HG02678 (cell line): ENCODE data around the gene CFAP58.
A peak's percentile ranks its signal among the peaks of the same experiment; 100 is the strongest.

Experiments used
- ATAC-seq: cut with Tn5 transposase; IDR thresholded peaks from one replicate; pipeline ENCODE4 v1.9.1; 2021; ENCODE audit warnings: mild to moderate bottlenecking, moderate library complexity; ENCODE audit not compliant: unreplicated experiment

The CFAP58 gene, protein sequence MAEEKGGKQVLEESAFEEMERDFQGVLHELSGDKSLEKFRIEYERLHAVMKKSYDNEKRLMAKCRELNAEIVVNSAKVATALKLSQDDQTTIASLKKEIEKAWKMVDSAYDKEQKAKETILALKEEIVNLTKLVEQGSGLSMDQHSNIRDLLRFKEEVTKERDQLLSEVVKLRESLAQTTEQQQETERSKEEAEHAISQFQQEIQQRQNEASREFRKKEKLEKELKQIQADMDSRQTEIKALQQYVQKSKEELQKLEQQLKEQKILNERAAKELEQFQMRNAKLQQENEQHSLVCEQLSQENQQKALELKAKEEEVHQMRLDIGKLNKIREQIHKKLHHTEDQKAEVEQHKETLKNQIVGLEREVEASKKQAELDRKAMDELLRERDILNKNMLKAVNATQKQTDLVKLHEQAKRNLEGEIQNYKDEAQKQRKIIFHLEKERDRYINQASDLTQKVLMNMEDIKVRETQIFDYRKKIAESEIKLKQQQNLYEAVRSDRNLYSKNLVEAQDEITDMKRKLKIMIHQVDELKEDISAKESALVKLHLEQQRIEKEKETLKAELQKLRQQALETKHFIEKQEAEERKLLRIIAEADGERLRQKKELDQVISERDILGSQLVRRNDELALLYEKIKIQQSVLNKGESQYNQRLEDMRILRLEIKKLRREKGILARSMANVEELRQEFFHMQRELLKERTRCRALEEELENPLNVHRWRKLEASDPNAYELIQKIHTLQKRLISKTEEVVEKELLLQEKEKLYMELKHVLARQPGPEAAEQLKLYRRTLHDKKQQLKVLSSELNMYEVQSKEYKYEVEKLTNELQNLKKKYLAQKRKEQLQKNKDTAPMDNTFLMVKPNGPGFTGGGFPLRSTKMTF

DNA sequence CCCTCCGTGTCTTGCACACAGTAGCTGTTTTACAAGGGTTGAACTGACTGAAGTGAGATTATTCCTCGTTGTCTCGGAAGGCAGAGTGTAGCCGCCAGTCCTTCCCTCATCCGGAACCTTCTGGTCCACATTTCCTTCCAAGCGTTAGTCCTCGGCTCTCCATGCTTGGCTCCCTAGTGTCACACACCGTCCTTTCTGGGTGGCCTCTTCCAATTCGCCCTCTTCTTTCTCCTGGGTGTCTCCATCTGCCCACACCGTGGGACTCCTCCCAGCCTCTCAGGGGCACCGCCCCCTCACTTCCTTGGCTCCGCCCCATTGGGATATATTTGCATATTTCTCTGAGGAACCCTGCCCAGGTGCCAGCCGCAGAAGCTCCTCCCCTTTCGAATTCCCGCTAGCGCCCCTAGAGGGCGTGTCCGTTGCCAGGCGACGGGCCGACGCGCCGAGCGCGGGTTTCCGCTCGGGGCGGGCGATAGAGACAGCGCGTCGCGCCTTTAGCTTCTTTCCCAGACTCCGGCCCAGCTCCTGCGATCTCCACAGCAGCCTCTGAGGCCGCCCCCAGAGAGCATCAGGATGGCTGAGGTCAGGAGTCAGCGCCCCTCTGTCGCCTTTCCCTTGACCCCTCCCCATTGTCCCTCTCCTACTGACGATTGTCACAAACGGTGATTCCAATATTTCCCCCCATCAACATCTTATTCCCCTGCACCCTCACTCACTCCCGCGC is at the start of gene CFAP58:
Gene CFAP58 (plus strand): TSS at position 509 of the 724 bp plus-strand sequence. CDS start 65 bp downstream, at position 574.
- peak; percentile 59 for ATAC-seq

GRCh38 chr10:104304356-104304745 is 49.3 kb upstream of the CFAP58 start:
- ATAC-seq: no peak

DNA sequence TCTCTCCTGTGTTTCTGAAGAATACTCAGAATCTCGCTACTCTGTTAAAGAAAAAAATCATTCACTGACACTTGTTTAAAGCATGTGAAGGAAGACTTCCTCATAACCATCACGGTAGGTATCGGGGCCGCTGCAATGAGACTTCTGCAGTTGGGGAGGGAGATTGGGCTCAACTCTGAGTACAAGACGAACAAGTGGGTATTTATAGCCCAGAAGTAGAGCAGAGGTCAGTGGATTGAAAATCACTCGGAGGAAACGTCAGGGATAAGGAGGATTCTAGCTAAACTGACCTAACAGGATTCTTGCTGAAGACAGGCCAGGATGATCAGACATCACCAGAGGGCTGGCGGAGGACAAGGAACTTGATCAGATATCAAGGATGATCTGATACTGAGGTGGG is 48.7 kb upstream of the CFAP58 start:
- ATAC-seq: no peak

DNA sequence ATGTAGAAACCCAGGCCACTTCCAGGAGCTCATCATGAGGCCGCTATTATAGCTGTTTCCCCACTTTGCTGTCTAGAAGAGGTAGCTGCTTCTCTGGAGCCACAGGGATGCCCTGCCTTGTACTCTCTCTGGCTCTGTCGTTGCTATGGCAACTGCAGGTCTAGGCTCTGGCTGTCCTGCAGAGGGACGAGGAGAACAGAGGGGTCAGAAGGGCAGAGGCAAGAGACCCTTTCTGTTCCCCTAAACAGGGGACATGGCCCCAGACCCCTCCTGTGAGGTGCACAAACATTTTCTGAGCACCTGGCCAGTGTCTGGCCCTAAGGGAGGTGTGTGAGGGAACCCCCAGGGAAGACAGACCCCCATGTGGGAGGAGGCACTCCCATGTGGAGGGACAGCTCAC is 46.7 kb upstream of the CFAP58 start:
- ATAC-seq: no peak

GRCh38 chr10:104307576-104308438 is 45.8 kb upstream of the CFAP58 start:
- no peak for ATAC-seq

DNA sequence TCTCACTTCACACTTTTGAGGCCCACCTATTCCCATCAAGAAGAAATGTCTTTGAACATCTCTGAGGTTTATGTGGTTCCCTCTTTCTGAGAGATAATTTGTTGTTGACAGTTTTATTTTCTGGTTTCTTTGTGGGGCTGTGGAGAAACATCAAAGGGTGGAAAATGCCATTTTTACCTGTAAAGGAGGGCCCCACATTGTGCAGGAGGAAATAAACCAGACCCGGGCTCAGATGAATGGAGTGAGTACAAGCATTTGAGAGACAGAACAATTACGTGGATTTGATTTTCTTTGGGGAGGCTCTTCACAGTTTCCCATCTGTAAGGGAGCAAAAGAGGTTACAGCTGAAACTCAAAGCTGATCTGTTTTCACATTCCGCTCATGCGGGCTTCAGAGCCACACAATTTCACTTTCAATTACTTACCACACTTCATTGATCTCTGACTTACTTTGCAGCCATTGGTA is 45.2 kb upstream of the CFAP58 start:
- peak; percentile 84 for ATAC-seq

DNA sequence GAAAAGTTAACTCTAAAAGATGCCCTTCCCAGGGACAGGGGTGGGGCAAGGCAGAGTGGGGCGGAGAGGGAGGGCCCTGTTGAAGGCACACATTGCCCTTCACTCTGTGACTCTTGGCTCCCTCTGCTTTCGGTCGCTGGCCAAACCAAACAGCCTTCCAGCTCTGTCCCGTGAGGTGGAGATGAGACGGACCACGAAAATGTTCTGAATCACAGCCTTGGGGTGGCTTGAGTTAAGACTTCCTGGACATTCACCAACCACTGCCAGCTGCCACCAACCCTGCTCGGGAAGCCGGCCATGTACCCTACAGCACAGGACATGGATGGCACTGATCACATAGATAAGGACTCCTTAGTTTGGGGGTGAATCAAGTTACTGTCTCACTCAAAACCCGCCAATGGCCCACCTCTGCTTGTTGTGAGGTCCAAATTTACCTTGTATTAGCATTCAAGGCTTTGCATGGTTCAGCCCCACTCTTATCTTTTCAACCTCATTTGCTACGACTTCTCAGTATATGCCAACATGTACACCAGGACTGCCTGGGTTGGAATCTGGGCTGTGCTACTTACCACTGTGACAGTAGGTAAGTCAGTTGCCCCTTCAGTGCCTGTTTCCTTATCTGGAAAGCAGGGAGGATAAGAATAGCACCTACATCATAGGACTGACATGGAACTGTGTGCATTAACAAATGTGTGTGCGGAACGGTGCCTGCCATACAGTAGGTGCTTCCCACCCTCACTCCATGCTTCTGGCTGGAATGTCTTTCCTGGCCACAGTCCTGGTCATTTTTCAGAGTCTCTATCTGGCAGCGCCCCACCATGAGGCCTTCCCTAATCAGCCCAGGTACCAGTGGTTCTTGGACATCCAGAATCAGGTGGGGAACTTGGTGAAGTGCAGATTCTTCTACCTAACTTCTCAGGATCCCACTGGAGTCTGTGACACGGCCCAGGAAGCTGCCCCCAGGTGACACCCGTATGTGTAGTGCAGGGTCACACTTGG is 43.4 kb upstream of the CFAP58 start:
- ATAC-seq: no peak

DNA sequence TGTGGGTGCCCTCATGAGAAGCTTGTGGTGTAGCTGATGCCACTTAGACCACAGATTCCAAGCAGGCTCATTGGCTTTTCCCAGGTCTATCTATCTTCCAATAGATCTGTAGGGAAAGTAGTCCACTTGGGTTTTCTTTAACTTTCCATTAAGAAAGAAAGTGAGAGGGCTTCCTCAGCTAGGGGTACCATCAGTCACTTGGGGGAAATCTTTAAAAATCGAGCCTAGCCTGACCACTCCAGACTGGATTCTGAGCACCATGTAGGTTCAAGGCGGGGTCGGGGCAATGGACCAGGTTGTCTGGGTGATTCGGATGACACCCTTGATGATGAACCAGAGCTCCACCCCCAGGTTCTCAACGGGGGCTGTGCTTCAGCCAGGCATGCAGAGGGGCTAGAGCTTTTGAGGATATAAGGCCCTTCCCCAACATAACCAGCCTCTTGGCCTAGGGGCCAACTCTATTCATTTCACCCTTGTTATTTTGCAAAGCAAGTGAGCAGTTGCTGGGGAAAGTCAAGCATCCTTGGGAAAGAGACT is 42.4 kb upstream of the CFAP58 start:
- ATAC-seq: no peak

DNA sequence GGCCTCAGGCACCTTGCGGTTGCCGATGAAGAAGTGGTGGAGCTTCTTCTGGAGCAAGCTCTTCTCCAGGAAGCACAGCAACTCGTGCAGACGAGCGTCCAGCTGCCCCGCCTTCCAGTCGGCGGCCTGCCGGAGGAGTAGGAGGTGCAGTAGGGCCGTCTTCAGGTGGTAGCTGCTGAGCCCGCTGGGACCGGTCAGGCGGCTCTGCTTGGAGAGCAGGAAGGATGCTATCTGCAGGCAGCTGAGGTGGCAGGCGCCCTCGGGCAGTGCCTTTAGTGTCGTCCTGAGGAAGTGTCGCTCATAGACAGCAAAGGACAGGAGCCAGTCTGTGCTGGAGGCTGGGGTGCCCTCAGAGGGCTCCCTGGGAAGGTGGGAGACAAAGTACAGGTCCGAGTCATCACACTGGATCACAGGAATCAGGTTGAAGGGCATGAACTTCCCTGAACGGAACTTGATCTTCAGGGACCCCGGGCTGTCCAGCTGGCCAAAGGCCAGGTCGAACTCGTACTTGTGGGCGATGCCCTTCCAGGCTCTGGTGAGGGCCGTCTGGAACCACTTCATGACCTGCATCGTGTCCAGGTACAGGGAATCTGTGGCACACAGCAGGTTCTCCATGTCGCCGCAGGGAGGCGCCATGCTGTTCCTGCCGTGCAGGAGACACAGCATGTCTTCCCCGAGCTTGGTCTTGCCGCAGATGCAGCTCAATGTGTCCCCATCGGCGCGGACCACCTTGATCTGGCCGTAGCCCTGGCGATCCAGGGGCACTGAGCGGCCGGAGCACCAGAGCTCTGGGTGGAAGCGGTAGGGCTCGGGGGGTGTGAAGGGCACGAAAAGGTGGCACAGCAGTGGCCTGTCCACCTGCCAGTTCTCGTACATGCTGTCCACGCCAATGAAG is 38.8 kb upstream of the CFAP58 start:
- no peak for ATAC-seq

GRCh38 chr10:104315486-104315921 is 38.1 kb upstream of the CFAP58 start:
- ATAC-seq: no peak

DNA sequence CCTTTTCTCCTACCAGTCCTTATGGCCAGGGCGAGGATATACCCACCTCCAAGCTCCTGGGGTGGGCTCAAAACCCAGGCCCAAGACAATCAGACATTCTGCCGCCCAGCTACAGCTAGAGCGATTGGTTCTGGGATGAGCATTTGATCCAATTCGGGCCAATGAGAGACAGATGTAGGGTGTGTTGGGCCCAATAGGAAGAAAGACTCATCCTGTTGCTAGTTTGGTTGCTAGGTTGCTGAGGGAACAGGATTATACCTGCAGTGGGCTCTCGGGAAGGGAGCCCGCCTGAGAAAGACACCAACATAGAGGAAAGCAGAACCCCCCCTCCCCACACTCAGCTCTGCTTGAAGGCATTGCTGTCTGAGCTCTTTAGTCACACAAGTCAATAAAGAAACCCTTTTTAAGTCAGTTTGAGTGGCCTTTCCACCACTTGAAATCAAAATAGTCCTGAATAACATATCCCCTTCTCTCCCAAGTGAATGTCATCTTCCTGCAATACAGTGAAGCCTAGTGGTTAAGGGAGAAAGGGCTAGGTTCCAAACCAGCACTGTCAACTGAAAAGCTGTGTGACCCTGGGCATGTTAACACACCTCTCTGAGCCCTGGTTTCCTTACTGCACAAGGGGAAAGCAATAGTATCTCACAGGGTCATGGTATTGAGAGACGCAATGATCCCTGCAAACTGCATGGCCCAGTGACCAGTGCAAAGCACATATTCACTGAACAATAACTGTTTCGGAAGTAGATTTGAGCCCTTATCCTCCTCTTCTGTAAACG is 37.1 kb upstream of the CFAP58 start:
- no peak for ATAC-seq

DNA sequence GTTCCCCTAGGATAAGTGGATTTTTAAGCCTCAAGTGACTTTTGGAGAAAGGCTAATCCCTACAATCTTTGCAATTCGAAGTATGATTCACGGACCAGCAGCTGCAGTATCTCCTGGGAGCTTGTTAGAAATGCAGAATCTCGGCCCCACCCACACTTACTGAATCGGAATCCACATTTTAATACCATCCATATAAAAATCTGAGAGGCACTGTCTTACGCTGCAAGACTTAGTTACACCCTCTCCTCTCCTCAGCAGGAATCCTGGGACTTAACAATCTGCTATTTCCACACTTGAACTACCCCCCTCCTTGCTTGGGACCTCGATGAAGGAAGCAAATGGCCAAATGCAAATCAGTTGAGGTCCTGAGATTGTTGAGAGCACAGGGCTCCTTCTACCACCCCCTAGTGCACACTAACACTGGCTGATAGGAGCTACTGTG is 36.3 kb upstream of the CFAP58 start:
- no peak for ATAC-seq

DNA sequence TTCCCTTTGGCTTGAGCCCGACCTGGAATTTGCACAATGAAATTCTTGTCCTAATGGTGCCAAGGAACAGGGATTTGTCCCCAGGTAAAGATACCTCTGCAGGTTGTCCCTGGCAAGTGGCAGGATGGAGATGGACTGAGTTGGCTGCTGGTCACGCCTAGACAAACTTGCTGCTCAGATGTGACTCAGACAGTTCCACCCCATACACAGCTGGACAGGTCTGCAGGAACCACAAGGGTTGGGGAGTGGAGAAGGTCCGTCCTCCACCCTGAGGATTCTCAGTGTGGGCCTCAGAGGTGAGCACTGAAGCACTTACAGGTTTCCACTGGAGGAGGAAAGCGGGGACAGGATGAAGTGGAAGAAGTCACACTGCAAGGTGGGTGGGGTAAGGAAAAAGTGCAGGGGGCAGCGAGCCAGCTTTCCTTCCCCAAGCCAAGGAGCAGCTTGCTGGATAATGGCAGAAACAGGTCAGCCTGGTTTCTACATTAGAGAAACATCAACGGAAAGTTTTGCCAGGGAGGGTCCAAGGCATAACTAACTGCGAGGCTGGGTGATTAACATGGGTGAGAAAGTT is 35.8 kb upstream of the CFAP58 start:
- ATAC-seq: no peak

GRCh38 chr10:104318326-104318725 is 35.3 kb upstream of the CFAP58 start:
- ATAC-seq: no peak

GRCh38 chr10:104318810-104319741 is 34.6 kb upstream of the CFAP58 start:
- ATAC-seq: no peak
